Myocyte (in vitro differentiated cells): ENCODE results near the gene PPM1D. TPM values are rescaled to one million over a fixed set of nuclear protein-coding genes. Genes with fewer than 3 reads are reported as not detected.
"Not testable (repeated sequence)": the region's sequence is repeated elsewhere in the genome, so short reads cannot be mapped to it uniquely, and the experiment has no call there.

ENCODE experiments used
- DNase-seq: peaks from one replicate; pipeline ENCODE4 v3.0.0-alpha.2; 2012; ENCODE audit warnings: low read depth
- polyA plus RNA-seq: library from polyadenylated mRNA; unstranded; fragments of >200 nt; gene quantifications from one replicate; pipeline ENCODE4 v1.2.1, GENCODE V29; 2012; ENCODE audit warnings: missing spikeins
- total RNA-seq: library from RNA; depleted of rRNA; stranded (reverse); fragments of >200 nt; gene quantifications from 2 replicates; pipeline ENCODE4 v1.2.3, GENCODE V29; 2014

The PPM1D gene
- total RNA-seq: 9.2 and 9.7 TPM in 2 replicates
- polyA plus RNA-seq: 5.5 TPM

DNA sequence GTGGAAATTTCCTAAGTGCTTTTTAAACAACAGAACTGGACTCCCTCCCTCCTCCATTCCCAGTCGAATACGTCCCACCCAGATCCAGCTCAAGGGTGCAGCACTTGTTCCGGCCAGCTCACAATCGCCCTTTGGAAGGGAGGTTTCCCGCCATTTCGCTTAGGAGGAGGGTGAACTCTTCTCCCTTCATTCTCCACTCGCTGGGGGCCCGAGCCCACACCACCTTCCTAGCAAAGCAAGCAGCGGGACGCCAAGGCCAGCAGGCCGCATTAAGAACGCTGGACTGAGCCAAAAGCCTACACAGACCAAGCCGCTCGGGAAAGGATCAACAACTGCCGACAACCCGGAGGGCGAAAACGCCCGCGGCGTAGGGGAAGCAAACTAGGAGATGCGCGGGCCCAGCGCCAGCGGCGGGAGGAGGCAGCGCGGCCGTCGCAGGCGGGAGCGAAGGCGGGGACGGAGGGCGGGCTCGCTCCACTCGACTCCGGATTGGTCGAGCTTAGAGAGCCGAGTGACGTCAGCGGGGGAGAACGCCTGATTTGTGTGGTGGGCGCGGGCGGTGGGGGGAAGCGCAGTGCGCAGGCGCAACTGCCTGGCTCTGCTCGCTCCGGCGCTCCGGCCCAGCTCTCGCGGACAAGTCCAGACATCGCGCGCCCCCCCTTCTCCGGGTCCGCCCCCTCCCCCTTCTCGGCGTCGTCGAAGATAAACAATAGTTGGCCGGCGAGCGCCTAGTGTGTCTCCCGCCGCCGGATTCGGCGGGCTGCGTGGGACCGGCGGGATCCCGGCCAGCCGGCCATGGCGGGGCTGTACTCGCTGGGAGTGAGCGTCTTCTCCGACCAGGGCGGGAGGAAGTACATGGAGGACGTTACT lies at the start of gene PPM1D:
TSS of gene PPM1D (plus strand) at position 574 of the 870 bp plus-strand sequence. CDS start at position 796, 222 bp downstream.
- DNase-seq: peak; percentile 99

DNA sequence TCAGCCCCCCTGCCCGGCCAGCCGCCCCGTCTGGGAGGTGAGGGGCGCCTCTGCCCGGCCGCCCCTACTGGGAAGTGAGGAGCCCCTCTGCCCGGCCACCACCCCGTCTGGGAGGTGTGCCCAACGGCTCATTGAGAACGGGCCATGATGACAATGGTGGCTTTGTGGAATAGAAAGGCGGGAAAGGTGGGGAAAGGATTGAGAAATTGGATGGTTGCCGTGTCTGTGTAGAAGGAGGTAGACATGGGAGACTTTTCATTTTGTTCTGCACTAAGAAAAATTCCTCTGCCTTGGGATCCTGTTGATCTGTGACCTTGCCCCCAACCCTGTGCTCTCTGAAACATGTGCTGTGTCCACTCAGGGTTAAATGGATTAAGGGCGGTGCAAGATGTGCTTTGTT lies 47.7 kb upstream of the PPM1D start:
- not testable (repeated sequence) for DNase-seq

DNA sequence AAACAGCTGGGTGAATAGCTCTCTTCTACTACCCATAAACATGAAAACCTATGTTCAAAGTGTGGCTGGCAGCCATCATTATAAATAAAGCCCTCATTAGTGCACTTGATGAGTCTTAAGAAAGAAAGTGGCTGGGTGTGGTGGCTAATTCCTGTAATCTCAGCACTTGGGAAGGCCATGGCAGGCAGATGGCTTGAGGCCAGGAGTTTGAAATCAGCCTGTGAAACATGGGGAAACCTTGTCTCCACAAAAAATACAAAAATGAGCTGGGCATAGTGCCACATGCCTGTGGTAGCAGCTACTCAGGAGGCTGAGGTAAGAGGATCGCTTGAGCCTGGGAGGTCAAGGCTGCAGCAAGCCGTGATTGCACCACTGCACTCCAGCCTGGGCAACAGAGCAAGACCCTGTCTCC lies 45.6 kb upstream of the PPM1D start:
- DNase-seq: peak; percentile 69

DNA sequence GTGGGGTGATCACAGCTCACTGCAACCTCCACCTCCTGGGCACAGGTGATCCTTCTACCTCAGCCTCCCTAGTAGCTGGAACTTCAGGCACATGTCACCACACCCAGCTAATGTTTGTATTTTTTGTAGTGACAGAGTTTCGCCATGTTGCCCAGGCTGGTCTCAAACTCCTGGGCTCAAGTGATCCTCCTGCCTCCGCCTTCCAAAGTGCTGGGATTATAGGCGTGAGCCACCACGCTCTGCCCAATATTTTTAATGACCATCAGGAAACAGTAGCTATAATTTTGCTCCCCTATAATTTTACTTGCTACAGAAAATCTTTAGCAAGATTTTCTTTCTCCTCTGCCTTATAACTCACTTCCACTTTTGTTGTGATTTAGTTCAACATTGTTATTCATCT lies 44.2 kb upstream of the PPM1D start:
- DNase-seq: no peak

DNA sequence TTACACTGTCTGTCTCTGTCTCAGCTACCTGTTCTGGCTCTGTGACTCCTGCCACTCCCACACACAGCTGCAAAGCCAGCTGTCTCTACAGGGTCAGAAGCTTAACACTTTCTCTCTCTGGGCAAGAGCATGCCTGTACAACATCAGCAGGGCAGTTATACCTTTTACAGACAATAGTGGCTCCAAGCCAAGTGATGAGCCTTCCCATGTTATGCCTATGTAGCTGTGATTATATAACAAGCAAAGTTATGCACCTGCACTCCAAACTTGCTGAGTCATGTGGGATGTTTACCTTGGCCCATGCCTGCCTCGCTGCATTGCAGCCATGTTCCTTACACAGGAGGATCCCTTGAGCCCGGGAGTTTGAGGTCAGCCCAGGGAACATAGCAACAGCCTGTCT lies 42.2 kb upstream of the PPM1D start:
- no peak for DNase-seq

DNA sequence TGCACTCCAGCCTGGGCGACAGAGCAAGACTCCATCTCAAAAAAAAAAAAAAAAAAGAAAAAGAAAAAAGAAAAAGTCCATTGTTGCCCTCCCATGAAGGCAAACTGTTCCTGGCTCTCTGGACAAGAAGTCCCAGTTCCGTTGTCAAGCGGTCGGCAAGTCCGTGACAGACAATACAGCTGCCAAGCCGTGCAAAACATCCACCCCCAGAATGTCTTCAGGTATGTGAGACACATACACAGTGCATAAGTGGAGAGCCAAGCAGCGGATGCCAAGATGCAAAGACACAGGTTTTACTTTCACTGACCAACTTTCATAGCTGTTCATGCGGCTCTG lies 40.4 kb upstream of the PPM1D start:
- DNase-seq: no peak

DNA sequence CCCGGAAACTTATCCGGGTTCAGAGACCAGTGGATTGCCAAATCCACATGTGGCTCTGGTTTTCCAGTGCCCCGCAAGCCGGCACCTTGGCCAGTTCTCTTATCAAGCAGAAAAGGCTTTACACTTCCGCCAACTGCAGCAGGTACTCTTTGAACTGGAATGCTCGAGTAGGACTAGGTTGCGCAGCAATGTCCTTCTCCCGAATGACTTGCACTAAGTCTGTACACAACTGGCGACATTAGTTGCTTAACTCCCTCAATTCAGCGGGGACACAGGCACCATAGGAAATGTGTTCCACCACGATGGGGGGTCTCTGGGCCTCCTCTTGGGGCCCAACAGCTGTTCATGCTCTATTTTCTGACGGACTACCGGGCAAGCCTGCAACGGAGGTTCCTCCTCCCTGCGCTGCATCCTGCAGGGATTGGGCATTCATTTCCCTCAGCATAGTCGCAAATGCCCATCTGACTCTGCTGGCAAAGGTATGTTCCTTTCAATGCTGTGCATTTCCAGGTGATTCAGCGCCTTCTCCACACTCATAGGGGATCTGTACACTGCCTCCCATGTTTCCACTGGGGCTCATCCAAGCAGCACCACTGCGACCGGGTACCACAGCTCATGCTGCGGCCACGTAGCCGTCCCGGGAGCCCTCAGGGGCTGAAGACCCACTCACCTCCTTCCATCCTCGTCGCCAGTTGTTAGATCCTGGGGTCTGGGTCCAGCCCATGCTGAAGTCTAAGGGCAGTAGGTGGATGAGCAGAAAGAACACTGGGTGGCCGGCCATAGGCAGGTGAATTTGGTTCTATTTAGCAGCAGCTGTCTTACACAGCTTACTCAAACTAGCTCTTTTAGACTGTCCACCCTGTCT lies 39.8 kb upstream of the PPM1D start:
- no peak for DNase-seq

DNA sequence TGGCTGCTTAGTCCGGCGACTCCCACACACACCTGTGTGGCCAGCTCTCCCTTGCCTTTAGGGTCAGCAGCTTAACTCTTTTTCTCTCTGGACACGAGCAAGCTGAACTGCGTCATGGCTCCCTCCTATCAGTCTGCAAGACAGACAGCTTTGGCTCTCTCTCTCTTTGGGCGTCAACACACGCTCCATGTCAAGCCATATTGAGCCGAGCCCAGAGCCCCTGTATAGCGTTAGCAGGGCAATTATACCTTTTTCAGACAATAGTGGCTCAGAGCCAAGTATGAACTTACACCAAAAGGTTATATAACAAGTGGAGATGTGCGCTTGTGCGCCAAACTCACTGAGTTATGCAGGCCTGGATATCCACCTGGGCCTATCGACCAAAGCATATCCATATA lies 39.1 kb upstream of the PPM1D start:
- no peak for DNase-seq

DNA sequence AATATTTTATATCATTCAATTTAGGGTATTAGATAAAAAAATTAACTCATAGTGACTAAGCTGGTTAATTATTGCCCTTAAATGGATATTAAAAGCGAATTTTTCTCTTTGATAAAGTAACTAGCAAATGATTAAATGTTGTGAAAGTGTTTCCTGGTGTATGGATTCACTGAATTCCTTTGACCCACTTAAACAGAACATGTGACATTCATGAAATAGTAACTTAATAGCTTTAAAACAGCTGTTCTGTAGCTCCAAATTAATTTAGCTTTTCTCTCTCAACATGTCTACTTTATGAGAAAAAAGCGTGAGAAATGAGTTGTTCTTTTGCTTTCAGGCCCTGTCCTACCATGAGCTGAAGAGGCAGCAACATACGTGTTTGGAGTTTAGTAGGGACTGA lies 37.6 kb upstream of the PPM1D start:
- DNase-seq: peak; percentile 35

DNA sequence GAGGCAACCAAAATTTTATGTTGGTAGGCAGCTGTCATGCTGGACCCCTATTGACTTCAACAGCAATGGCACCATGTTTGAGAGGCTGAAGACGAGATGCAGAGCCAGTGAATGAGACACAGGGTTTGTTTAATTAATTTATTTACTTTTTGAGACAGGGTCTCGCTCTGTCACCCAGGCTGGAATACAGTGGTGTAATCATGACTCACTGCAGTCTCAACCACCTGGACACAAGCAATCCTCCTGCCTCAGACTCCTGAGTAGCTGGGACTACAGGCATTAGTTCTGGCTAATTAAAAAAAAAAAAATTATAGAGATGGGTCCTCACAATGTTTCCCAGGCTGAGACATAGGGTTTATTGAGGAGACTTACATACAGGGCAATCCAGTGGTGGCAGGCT lies 36.2 kb upstream of the PPM1D start:
- DNase-seq: no peak

DNA sequence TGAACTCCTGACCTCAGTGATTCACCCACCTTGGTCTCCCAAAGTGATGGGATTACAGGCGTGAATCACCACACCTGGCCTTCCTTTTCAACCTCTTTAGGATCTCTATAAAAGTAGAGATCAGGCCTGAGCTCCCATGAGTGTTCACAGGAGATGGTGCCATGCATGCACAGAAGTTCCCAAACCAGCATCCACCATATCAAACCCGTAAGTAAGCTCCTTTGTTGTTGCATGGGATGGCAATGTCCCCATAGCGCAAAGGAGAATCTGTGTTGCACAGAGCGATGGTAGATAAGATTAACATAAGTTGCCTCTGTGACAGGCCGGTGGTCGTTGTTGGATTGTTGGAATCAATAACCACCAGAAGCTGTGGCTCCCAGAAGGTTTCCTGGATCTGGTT lies 34.8 kb upstream of the PPM1D start:
- no peak for DNase-seq

DNA sequence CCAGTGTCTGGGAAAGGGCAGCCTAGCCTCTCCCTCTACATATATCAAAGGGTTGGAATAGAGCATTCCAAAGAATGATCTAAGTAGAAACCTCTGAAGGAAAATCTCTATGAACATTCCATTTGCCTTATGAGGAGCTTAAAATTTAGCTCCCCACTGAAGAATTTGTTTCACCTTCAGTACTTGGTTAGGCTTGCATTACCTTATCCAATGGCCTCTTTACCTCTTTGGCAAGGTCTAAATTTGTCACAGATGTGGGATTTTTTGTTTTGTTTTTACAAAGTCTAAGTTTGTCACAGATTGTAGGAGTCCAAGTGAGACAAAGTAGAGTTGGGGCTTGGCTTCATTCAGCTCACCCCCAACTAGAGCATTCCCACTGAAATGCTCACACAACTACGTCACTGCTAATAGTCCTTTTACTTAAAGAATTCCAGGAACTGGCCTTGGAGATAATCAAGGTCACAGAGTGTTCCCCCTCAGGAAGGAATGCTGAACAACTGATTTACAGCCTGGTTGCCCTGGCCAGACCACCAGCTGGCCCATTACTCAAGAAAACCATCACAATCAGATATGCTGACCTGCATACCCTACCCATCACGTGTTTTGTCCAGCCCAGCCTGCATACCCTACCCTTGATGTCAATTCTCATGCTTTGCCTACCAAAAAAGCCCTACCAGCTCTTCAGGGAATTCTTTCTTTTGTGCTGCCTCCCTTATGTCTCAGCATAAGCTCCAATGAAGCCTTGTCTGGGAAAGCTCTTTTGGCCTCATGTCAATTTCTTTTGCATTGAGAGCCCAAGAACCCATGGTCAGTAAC lies 26.5 kb upstream of the PPM1D start:
- no peak for DNase-seq

DNA sequence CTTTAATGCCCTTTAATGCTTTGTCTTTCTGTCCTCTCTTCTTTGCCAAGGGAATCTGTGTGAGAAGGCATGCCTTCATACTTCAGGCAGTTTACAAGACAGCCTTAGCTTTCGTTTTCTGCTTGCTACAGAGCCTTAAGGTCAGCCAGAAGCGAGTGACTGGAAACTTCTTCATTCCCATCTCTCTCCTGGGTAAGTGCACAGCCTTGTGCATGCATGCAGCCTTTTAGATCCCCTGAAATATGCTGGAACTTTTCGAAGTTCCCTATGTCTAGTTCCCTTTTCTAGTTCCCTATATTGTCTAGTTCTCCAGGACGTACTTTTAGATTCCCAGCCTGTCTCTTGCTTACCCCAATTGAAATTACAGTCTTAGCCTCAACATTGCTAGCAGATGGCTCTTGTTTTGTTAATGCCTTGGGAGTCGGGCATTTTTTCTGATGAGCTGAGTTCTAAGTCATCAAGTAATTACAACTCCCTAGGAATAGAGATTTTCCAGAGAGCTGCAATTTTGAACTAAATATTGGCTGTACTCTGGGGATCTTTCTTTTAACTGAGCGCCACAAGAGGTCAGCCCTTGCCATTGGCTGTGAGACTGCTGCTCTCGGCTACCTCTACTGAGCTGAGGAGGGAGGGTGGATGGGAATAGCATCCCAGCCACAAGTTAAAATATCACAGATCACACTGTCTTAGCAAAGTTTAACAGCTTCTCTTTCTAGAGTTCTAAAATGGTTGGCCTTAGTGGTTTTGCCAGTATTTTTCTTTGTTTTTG lies 22.7 kb upstream of the PPM1D start:
- DNase-seq: peak; percentile 23

DNA sequence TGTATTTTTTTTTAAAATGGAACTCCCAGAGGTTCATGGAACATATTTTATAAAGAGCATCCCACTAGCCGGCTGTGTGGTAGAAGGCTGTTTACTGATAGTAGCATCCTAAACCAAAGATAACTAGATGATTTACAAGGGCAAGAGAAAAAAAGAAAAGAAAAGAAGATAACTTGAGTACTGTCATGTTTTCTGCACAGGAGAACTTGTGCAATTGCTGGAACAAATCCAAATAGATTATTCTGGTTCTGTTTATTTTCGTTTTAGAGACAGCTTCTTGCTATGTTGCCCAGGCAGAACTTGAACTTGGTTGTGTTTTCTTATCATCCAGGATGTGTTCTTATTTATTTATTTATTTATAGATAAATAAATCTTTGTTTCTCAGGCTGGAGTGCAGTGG lies 20.9 kb upstream of the PPM1D start:
- no peak for DNase-seq

DNA sequence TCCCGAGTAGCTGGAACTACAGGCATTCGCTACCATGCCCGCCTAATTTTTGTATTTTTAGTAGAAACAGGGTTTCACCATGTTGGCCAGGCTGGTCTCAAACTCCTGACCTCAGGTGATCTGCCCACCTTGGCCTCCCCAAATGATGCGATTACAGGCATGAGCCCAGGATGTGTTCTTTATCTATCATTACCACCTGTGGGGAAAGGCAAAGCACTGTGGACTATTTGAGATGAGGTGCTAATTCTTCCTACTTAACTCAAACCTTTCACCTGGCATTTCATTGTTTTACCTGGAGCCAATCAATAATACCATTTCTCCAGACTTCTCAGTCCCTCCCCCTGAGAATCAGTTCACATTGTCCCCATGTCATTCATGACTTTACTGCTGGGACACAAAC lies 20.4 kb upstream of the PPM1D start:
- no peak for DNase-seq

DNA sequence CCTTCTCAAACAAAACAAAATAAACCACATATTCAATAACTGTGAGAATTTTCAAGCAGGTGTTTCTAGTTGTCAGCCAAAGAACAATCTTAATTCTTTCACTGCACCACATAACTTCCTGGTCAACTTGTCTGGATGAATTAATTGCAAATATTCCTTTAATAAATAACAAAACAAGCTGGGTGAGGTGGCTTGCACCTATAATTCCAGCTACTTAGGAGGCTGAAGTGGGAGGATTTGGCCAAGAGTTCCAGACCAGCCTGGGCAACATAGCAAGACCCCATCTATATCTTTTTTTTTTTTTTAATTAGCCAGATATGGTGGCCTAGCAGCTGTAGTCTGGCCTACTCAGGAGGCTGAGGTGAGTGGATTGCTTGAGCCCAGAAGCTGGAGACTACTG lies 17.0 kb upstream of the PPM1D start:
- DNase-seq: no peak

DNA sequence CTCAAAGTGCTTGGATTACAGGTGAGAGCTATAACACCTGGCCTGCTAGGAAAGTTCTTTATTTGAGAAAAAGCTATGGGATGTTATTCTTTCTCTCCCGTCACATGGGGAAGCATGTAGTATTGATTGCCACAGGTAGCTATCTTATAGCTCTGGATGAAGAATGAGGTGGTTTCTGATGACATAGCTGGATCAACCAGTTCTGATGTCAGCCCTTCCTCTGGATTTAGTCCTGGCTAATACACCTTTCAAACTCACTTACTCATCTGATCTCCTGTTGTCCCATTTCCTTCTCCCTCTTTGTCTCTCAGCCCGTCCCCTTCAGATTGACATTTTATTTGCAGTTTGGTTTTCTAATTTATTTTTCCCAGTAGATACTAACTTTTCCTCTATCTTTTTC lies 14.1 kb upstream of the PPM1D start:
- DNase-seq: no peak

DNA sequence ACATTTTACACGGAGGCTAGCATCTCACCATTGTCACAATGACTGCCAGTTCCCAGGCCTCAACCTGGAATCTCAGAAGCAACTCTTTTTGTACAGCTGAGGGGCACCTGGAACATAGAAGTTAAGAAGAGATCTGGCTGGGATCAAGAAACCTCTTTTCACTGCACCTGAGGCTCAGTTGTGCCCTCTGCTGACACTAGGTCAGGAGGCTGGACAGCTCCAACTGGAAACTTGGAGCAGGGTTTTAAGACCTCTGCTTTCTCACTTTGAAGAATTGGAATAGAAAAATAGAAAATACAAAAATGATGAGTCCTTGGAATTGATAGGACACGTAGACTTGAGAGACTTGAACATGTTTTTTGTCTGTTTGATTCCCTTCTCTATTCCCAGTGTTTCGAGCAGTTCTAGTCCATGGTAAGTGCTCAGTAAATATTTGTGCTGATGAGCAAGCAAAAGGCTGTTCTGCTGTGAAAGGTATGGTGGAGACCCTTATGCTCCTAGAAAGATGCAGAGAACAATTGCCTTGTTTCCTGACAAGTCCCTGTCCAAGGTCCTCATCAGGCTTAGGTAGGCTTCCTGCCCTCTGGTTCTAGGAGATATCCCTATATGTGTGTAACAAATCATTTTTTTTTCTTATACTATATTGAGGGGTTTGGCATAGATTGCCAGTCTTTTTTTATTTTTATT lies 13.6 kb upstream of the PPM1D start:
- DNase-seq: peak; percentile 17

DNA sequence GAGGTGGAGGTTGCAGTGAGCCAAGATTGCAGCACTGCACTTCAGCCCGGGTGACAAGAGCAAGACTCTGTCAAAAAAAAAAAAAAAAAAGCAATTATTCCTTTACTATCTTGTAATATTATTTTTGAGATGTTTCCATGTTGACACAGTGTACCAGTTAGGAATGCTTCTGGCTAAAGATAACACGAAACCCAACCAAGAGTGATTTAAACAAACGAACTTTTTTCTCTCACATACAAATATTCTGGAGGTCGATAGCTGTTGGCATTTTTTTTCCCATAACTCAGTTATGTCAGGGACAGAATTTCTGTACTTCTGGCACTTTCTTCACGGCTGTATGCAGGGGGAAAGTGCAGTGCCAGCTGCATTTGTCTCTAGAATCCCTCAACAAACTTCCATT lies 9.9 kb upstream of the PPM1D start:
- no peak for DNase-seq

DNA sequence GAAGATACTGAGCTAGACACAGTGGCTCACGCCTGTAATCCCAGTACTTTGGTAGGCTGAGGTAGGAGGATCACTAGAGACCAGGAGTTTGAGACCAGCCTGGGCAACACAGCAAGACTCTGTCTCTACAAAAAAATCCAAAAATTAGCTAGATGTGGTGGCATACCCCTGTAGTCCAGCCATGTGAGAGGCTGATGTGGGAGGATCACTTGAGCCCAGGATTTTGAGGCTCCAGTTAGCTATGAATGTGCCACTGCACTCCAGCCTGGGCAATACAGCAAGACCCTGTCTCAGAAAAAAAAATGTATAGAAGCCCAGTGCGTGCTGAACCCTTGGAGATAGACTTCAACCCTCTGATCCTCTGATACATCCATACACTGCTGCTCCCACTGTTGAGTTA lies 7.2 kb upstream of the PPM1D start:
- DNase-seq: no peak
